Hepatocyte (in vitro differentiated cells): ENCODE measurements around the gene FAM117B. TPM values are rescaled to one million over a fixed set of nuclear protein-coding genes. Genes with fewer than 3 reads are reported as not detected.

ENCODE experiments used
- DNase-seq: peaks from one replicate; pipeline ENCODE4 v3.0.0-alpha.2; 2016; ENCODE audit warnings: low spot score
- H2AFZ ChIP-seq: fragments of 200-600 bp; sonication (generic); 2 replicates; pipeline ENCODE4 v1.6.0; 2016; ENCODE audit warnings: antibody characterized with exemption, mild to moderate bottlenecking
- H3K27ac ChIP-seq: fragments of 200-600 bp; sonication (generic); 2 replicates; pipeline ENCODE4 v1.5.1; 2016; ENCODE audit warnings: mild to moderate bottlenecking
- H3K27me3 ChIP-seq: fragments of 200-600 bp; sonication (generic); 2 replicates; pipeline ENCODE4 v1.6.1; 2016
- H3K36me3 ChIP-seq: fragments of 200-600 bp; sonication (generic); replicated peaks from 2 replicates; pipeline ENCODE4 v1.5.1; 2016; ENCODE audit warnings: low read depth; ENCODE audit not compliant: insufficient read depth
- H3K4me1 ChIP-seq: fragments of 200-600 bp; sonication (generic); 2 replicates; pipeline ENCODE4 v1.5.1; 2016; ENCODE audit warnings: mild to moderate bottlenecking, moderate library complexity; ENCODE audit not compliant: insufficient read depth
- H3K4me2 ChIP-seq: fragments of 200-600 bp; sonication (generic); 2 replicates; pipeline ENCODE4 v1.6.0; 2016
- H3K4me3 ChIP-seq: fragments of 200-600 bp; sonication (generic); 2 replicates; pipeline ENCODE4 v1.5.1; 2016; ENCODE audit warnings: mild to moderate bottlenecking
- H3K79me2 ChIP-seq: fragments of 200-600 bp; sonication (generic); 2 replicates; pipeline ENCODE4 v1.6.0; 2017; ENCODE audit warnings: mild to moderate bottlenecking
- H3K9me2 ChIP-seq: fragments of 200-600 bp; sonication (generic); replicated peaks from 2 replicates; pipeline ENCODE4 v1.6.0; 2017; ENCODE audit warnings: mild to moderate bottlenecking; ENCODE audit not compliant: insufficient read depth
- H3K9me3 ChIP-seq: fragments of 200-600 bp; sonication (generic); 2 replicates; pipeline ENCODE4 v1.5.1; 2016; ENCODE audit warnings: low read depth, mild to moderate bottlenecking
- H4K20me1 ChIP-seq: fragments of 200-600 bp; sonication (generic); 2 replicates; pipeline ENCODE4 v1.6.0; 2016; ENCODE audit warnings: mild to moderate bottlenecking; ENCODE audit not compliant: insufficient read depth, poor library complexity, severe bottlenecking
- EZH2 ChIP-seq: fragments of 200-600 bp; sonication (generic); IDR thresholded peaks from 2 replicates; pipeline ENCODE4 v1.6.1; 2016; ENCODE audit warnings: antibody characterized with exemption, mild to moderate bottlenecking, borderline replicate concordance
- EZH2phosphoT487 ChIP-seq: fragments of 200-600 bp; sonication (generic); IDR thresholded peaks from one replicate; pipeline ENCODE4 v1.6.1; 2018; ENCODE audit warnings: antibody characterized with exemption, mild to moderate bottlenecking, low read depth, moderate library complexity; ENCODE audit not compliant: unreplicated experiment, severe bottlenecking
- WGBS: methylation state at CpG from one replicate; pipeline ENCODE4 v1.1.6; 2016; ENCODE audit warnings: low lambda C conversion rate; ENCODE audit errors: missing lambda C conversion rate; 5-methylcytosine and 5-hydroxymethylcytosine counted together
- polyA plus RNA-seq: library from polyadenylated mRNA; unstranded; fragments of >200 nt; fragmentation: Nextera tagmentation; extraction: Ambion mirVana; gene quantifications from 2 replicates; pipeline ENCODE4 v1.2.1, GENCODE V29; 2016
- total RNA-seq: library from RNA; depleted of rRNA; stranded (reverse); fragments of >200 nt; gene quantifications from 2 replicates; pipeline ENCODE4 v1.2.3, GENCODE V29; 2014
- TF ChIP-seq, protein P1 (sequence below): fragments of 200-600 bp; sonication (generic); IDR thresholded peaks from 2 replicates; pipeline ENCODE4 v1.5.1; 2016; ENCODE audit warnings: antibody characterized with exemption, mild to moderate bottlenecking; ENCODE audit not compliant: poor library complexity

The FAM117B gene
- total and polyA plus RNA-seq, 2 experiments from 2014 or later = 9.0 to 13.8 TPM

DNA sequence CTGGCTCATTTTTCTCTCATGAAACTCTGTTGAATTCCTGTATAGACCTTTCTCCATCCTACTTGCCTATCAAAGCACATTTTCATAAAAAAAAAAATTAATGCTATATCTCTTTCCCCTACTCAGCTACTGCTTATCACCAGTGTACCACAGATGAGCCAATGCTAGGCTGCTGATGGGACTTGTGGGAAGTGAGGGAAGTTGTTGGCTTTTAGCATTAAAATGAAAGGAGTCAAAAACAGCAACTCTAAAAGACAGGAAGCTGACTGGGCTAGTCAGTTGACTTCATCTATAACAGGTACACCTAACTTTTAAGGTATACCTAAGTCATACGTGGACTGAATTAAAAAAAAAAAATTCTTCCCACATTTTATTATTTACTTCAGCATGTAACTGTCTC, 102.1 kb downstream of the FAM117B start:
- DNase-seq = no peak
- Histone ChIP-seq H3K27ac (no peak overlapping the region), H3K9me2 (no peaks in the 10 kb centered on the region), H4K20me1 (no peaks in the 10 kb centered on the region), H3K79me2 (no peaks in the 10 kb centered on the region), H2AFZ (no peak overlapping the region), H3K36me3 (no peaks in the 10 kb centered on the region), H3K4me1 (no peaks in the 10 kb centered on the region), H3K27me3 (no peaks in the 10 kb centered on the region), H3K4me3 (no peak overlapping the region), H3K4me2 (no peak overlapping the region), H3K9me3 (no peaks in the 10 kb centered on the region)
- TF ChIP-seq EZH2 = no peak
- TF ChIP-seq, protein P1, sequence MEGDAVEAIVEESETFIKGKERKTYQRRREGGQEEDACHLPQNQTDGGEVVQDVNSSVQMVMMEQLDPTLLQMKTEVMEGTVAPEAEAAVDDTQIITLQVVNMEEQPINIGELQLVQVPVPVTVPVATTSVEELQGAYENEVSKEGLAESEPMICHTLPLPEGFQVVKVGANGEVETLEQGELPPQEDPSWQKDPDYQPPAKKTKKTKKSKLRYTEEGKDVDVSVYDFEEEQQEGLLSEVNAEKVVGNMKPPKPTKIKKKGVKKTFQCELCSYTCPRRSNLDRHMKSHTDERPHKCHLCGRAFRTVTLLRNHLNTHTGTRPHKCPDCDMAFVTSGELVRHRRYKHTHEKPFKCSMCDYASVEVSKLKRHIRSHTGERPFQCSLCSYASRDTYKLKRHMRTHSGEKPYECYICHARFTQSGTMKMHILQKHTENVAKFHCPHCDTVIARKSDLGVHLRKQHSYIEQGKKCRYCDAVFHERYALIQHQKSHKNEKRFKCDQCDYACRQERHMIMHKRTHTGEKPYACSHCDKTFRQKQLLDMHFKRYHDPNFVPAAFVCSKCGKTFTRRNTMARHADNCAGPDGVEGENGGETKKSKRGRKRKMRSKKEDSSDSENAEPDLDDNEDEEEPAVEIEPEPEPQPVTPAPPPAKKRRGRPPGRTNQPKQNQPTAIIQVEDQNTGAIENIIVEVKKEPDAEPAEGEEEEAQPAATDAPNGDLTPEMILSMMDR = no peak
- no peak for TF ChIP-seq EZH2phosphoT487
- WGBS = 97% methylated on average over 1 of the region's 1 CpG

DNA sequence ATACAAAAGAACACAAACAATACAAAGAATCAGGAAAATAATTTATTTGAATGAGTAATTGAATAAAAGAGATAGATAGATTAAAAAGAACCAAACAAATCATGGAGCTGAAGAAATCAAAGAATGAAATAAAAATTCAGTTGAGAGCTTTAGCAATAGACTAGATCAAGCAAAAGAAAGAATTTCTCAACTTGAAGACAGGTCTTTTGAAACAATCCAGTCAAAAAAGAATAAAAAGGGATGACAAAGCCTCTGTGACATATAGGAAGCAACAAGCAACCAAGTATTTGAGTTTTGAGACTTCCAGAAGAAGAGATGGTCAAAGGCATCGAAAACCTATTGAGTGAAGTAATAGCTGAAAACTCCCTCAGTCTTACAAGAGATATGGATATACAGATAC, 108.8 kb downstream of the FAM117B start:
- Histone ChIP-seq H2AFZ (no peak overlapping the region), H3K4me3 (no peak overlapping the region), H3K79me2 (no peaks in the 10 kb centered on the region), H3K9me2 (no peaks in the 10 kb centered on the region), H3K27me3 (no peaks in the 10 kb centered on the region), H3K36me3 (peaks cover 8% of the 10 kb centered on the region), H3K9me3 (peaks cover 12% of the 10 kb centered on the region), H3K4me1 (no peaks in the 10 kb centered on the region), H3K27ac (no peak overlapping the region), H4K20me1 (no peaks in the 10 kb centered on the region), H3K4me2 (no peak overlapping the region)
- TF ChIP-seq, protein P1 = no peak
- no peak for TF ChIP-seq EZH2
- no peak for TF ChIP-seq EZH2phosphoT487
- 100% methylated on average over 1 of the region's 1 CpG for WGBS
- DNase-seq = no peak

DNA sequence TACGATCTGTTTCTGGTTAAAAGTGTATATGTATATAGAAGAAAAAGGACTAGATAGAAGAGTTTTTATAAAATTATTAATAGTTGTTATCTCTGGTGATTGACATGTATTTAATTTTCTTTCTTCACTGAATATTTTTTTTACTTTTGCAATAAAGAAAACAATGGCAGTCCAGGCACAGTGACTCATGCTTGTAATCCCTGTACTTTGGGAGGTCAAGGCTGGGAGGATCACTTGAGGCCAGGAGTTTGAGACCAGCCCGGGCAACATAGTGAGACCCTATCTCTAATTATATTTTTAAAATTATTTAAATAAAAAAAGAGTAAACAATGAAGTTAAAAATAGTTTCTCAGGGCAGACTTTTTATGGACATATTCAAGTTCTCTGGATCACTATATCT, 114.7 kb downstream of the FAM117B start:
- no peak overlapping the region for H2AFZ ChIP-seq
- no peaks in the 10 kb centered on the region for H3K4me1 ChIP-seq
- no peaks in the 10 kb centered on the region for H3K79me2 ChIP-seq
- no peak overlapping the region for H3K4me3 ChIP-seq
- H4K20me1 ChIP-seq = no peaks in the 10 kb centered on the region
- no peak overlapping the region for H3K4me2 ChIP-seq
- no peak overlapping the region for H3K27ac ChIP-seq
- WGBS = 89% methylated on average over 2 of the region's 2 CpGs
- no peaks in the 10 kb centered on the region for H3K9me2 ChIP-seq
- no peaks in the 10 kb centered on the region for H3K36me3 ChIP-seq
- no peaks in the 10 kb centered on the region for H3K27me3 ChIP-seq
- TF ChIP-seq, protein P1 = no peak
- no peak for TF ChIP-seq EZH2
- TF ChIP-seq EZH2phosphoT487 = no peak
- no peak for DNase-seq
- no peaks in the 10 kb centered on the region for H3K9me3 ChIP-seq

DNA sequence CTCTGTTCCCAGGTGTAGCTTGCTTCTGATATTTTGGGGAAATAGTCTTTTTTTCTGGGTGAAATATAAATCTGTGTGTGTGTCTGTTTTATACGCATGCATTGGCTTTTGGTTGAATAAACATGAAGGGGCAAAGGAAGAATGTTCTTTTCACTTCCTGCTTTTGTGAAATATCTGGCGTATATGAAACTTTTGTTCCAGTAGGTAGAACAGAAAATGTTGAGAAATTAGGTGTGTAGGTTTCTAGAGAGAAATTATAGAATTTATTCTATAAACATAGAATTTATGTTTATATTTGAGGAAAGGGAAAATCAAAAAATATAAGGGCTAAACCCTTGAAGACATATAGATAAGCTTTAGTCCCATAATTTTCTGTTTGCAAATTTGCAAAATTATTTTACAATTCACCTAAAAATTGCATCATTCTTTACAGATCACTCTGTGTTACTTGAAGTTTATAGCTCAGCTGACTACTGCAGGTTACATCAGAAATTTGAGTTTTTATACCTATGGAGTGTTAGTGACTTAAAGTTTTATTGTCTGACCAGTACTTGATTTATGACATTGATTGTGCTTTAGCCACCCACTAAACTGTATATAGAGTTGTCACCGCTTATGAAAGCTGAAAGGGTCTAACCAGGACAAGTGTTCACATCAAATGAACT, 116.1 kb downstream of the FAM117B start:
- no peaks in the 10 kb centered on the region for H3K9me2 ChIP-seq
- H3K9me3 ChIP-seq = no peaks in the 10 kb centered on the region
- WGBS = 92% methylated on average over 3 of the region's 3 CpGs
- no peak overlapping the region for H3K27ac ChIP-seq
- no peak overlapping the region for H3K4me2 ChIP-seq
- no peak for TF ChIP-seq EZH2
- TF ChIP-seq, protein P1 = no peak
- no peak for TF ChIP-seq EZH2phosphoT487
- no peaks in the 10 kb centered on the region for H3K79me2 ChIP-seq
- H3K4me3 ChIP-seq = no peak overlapping the region
- H3K4me1 ChIP-seq = no peaks in the 10 kb centered on the region
- no peak for DNase-seq
- no peaks in the 10 kb centered on the region for H3K27me3 ChIP-seq
- H2AFZ ChIP-seq = no peak overlapping the region
- no peaks in the 10 kb centered on the region for H3K36me3 ChIP-seq
- H4K20me1 ChIP-seq = no peaks in the 10 kb centered on the region
